ENCODE measurements around the gene BMP2K.

The BMP2K gene

GRCh38 chr4:78776079-78776728 lies at the start of gene BMP2K:
Gene BMP2K, plus strand, starts transcription at chr4:78776350. Its CDS starts 194 bp downstream, at chr4:78776544.
- H3K9me3 ChIP-seq (ENCODE audit: insufficient read depth, low read depth, low read length), result no peaks in the 10 kb centered on the region
- peaks cover 41% of the 10 kb centered on the region for H4K20me1 ChIP-seq (ENCODE audit: insufficient read depth, low read length, poor library complexity, severe bottlenecking)
- peak within 1 kb of the TSS; percentile 95 for H3K4me3 ChIP-seq (ENCODE audit: low read length, poor library complexity, severe bottlenecking)
- peak within 1 kb of the TSS; percentile 99 for H3K9ac ChIP-seq (ENCODE audit: low read depth, low read length, poor library complexity, severe bottlenecking)
- peaks cover 49% of the 10 kb centered on the region for H3K4me1 ChIP-seq (ENCODE audit: insufficient read depth, low read length, poor library complexity, severe bottlenecking)
- H2AFZ ChIP-seq (ENCODE audit: low read length), result peak within 1 kb of the TSS; percentile 76
- TF ChIP-seq CTCF (conservative IDR thresholded peaks at IDR 0.05; ENCODE audit: low read length) (no peak), EZH2phosphoT487 (IDR thresholded peaks at IDR 0.05; ENCODE audit: borderline replicate concordance) (no peak)
- H3K79me2 ChIP-seq (ENCODE audit: insufficient read depth, low read length), result peaks cover 58% of the 10 kb centered on the region
- H3K36me3 ChIP-seq (ENCODE audit: insufficient read depth, low read length), result no peaks in the 10 kb centered on the region
- H3K4me2 ChIP-seq (ENCODE audit: low read depth, low read length, poor library complexity, severe bottlenecking), result peak within 1 kb of the TSS; percentile 98
- H3F3A ChIP-seq (ENCODE audit: low read depth), result peaks cover 11% of the 10 kb centered on the region; the same call in 1 of the 2 replicates
- no peaks in the 10 kb centered on the region for H3K9me2 ChIP-seq (replicated peaks; ENCODE audit: low read depth, low read length)
- no peaks in the 10 kb centered on the region for H3K27me3 ChIP-seq (ENCODE audit: insufficient read depth, low read length, poor library complexity, severe bottlenecking)

GRCh38 chr4:78726546-78726945 lies 49.6 kb upstream of the BMP2K start:
- Histone ChIP-seq H3K4me3 (ENCODE audit: low read length, poor library complexity, severe bottlenecking) (no peak overlapping the region), H3K4me2 (ENCODE audit: low read depth, low read length, poor library complexity, severe bottlenecking) (no peak overlapping the region), H2AFZ (ENCODE audit: low read length) (no peak overlapping the region), H3K9ac (ENCODE audit: low read depth, low read length, poor library complexity, severe bottlenecking) (no peak overlapping the region), H3K27me3 (ENCODE audit: insufficient read depth, low read length, poor library complexity, severe bottlenecking) (no peaks in the 10 kb centered on the region), H3K9me2 (replicated peaks; ENCODE audit: low read depth, low read length) (no peaks in the 10 kb centered on the region), H3K36me3 (ENCODE audit: insufficient read depth, low read length) (no peaks in the 10 kb centered on the region), H3F3A (ENCODE audit: low read depth) (no peaks in the 10 kb centered on the region), H4K20me1 (ENCODE audit: insufficient read depth, low read length, poor library complexity, severe bottlenecking) (no peaks in the 10 kb centered on the region), H3K9me3 (ENCODE audit: insufficient read depth, low read depth, low read length) (no peaks in the 10 kb centered on the region), H3K4me1 (ENCODE audit: insufficient read depth, low read length, poor library complexity, severe bottlenecking) (peaks cover 10% of the 10 kb centered on the region), H3K79me2 (ENCODE audit: insufficient read depth, low read length) (no peaks in the 10 kb centered on the region)
- TF ChIP-seq EZH2phosphoT487 (IDR thresholded peaks at IDR 0.05; ENCODE audit: borderline replicate concordance), result no peak
- no peak for TF ChIP-seq CTCF (conservative IDR thresholded peaks at IDR 0.05; ENCODE audit: low read length)

- peak overlapping the region; percentile 9 for H3K4me2 ChIP-seq (ENCODE audit: low read depth, low read length, poor library complexity, severe bottlenecking)
- TF ChIP-seq EZH2phosphoT487 (IDR thresholded peaks at IDR 0.05; ENCODE audit: borderline replicate concordance) (no peak), CTCF (conservative IDR thresholded peaks at IDR 0.05; ENCODE audit: low read length) (no peak)
- H4K20me1 ChIP-seq (ENCODE audit: insufficient read depth, low read length, poor library complexity, severe bottlenecking), result no peaks in the 10 kb centered on the region
- H3K9me2 ChIP-seq (replicated peaks; ENCODE audit: low read depth, low read length), result no peaks in the 10 kb centered on the region
- peaks cover 28% of the 10 kb centered on the region for H3K4me1 ChIP-seq (ENCODE audit: insufficient read depth, low read length, poor library complexity, severe bottlenecking)
- peaks cover 3% of the 10 kb centered on the region; the same call in 1 of the 2 replicates for H3F3A ChIP-seq (ENCODE audit: low read depth)
- no peaks in the 10 kb centered on the region for H3K9me3 ChIP-seq (ENCODE audit: insufficient read depth, low read depth, low read length)
- H3K4me3 ChIP-seq (ENCODE audit: low read length, poor library complexity, severe bottlenecking), result no peak overlapping the region
- no peaks in the 10 kb centered on the region for H3K36me3 ChIP-seq (ENCODE audit: insufficient read depth, low read length)
- H3K27me3 ChIP-seq (ENCODE audit: insufficient read depth, low read length, poor library complexity, severe bottlenecking), result no peaks in the 10 kb centered on the region
- no peak overlapping the region for H3K9ac ChIP-seq (ENCODE audit: low read depth, low read length, poor library complexity, severe bottlenecking)
- peak overlapping the region; percentile 57 for H2AFZ ChIP-seq (ENCODE audit: low read length)
- no peaks in the 10 kb centered on the region for H3K79me2 ChIP-seq (ENCODE audit: insufficient read depth, low read length)
Observed at GRCh38 chr4:78732332-78733104, 43.6 kb upstream of the BMP2K start.

Measured in Loucy (cell line).